ENCODE results near the gene SYCP2. TPM values are rescaled to one million over a fixed set of nuclear protein-coding genes. Genes with fewer than 3 reads are reported as not detected.
A peak's percentile ranks its signal among the peaks of the same experiment; 100 is the strongest.

The SYCP2 gene
- polyA plus RNA-seq, 3 donors, result 0.28 to 1.2 (median 0.30) TPM

DNA sequence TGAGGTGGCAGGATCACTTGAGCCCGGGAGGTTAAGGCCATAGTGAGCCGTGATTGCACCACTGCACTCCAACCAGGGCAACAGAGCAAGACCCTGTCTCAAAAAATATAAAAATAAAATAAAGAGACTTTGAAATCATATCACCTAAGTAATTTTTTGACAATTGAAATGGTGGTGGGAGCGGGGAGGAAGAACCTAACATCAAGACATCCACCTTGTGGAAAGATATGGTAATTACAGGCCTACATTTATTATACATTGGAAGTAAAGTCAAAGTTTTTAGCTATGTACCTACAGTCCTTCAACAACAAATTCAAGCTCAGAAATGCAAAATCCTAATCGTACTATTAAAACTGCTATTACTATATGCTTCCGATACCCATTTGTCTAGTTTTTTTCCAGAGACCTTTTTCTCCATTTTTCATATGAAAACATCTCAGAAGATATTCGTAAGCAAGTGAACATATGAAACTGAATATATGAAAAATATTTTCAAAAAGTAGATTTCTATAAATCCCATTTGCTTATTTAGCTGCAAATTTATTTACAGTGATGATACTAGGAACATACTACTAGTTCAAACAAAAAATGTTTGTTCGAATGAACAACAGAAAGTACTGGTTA is 83.3 kb downstream of the SYCP2 start:
- no peaks in the 10 kb centered on the region for H3K4me1 ChIP-seq (ENCODE audit: control insufficient read depth in 1 of 2, insufficient read depth in 2 of 2, low read length in 2 of 2)
- TF ChIP-seq, protein P1, sequence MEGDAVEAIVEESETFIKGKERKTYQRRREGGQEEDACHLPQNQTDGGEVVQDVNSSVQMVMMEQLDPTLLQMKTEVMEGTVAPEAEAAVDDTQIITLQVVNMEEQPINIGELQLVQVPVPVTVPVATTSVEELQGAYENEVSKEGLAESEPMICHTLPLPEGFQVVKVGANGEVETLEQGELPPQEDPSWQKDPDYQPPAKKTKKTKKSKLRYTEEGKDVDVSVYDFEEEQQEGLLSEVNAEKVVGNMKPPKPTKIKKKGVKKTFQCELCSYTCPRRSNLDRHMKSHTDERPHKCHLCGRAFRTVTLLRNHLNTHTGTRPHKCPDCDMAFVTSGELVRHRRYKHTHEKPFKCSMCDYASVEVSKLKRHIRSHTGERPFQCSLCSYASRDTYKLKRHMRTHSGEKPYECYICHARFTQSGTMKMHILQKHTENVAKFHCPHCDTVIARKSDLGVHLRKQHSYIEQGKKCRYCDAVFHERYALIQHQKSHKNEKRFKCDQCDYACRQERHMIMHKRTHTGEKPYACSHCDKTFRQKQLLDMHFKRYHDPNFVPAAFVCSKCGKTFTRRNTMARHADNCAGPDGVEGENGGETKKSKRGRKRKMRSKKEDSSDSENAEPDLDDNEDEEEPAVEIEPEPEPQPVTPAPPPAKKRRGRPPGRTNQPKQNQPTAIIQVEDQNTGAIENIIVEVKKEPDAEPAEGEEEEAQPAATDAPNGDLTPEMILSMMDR (IDR thresholded peaks at IDR 0.05), result peak; percentile 89
- H3K27me3 ChIP-seq (ENCODE audit: control insufficient read depth in 2 of 2, insufficient read depth in 2 of 2, low read length in 2 of 2), result no peaks in the 10 kb centered on the region
- Mint-ChIP-seq H3K27me3 (ENCODE audit: low read depth in 3 of 3) (peaks cover 0 to 1% (median 1%) of the 10 kb centered on the region in 3 donors), H3K4me3 (no peak overlapping the region), H3K4me1 (no peaks in the 10 kb centered on the region), H3K9me3 (no peaks in the 10 kb centered on the region), H3K36me3 (peaks cover 1 to 2% of the 10 kb centered on the region in 2 donors), H3K27ac (no peak overlapping the region)
- no peak overlapping the region for H3K27ac ChIP-seq (ENCODE audit: low read depth in 1 of 2, low read length in 2 of 2)
- no peaks in the 10 kb centered on the region for H4K20me1 ChIP-seq (ENCODE audit: insufficient read depth, low read length)
- no peaks in the 10 kb centered on the region for H3K9me3 ChIP-seq (replicated peaks in 1 of 2; ENCODE audit: control insufficient read depth in 1 of 2, insufficient read depth in 1 of 2, low read length in 2 of 2)
- no peak overlapping the region for H3K4me3 ChIP-seq (replicated peaks in 1 of 3; ENCODE audit: low read depth in 2 of 3, low read length in 3 of 3)
- H3K79me2 ChIP-seq (ENCODE audit: insufficient read depth, low read length), result no peaks in the 10 kb centered on the region
- no peak overlapping the region for H3K9ac ChIP-seq (ENCODE audit: insufficient read depth, low read length, poor library complexity, severe bottlenecking)
- DNase-seq, result peak in 1 of 3 donors; percentile 20
- intact Hi-C loops (cut with micrococcal nuclease), result no loop called here
- no peak overlapping the region for H2AFZ ChIP-seq (ENCODE audit: insufficient read depth, low read depth, low read length, poor library complexity, severe bottlenecking)
- H3K36me3 ChIP-seq (replicated peaks in 1 of 2; ENCODE audit: control insufficient read depth in 1 of 2, insufficient read depth in 2 of 2, low read length in 2 of 2), result no peaks in the 10 kb centered on the region
- no CpG with 5 or more reads among the region's 7 CpGs for WGBS (ENCODE audit: insufficient coverage)
- H3K4me2 ChIP-seq (replicated peaks; ENCODE audit: extremely low read depth, low read length, poor library complexity, severe bottlenecking), result no peak overlapping the region

DNA sequence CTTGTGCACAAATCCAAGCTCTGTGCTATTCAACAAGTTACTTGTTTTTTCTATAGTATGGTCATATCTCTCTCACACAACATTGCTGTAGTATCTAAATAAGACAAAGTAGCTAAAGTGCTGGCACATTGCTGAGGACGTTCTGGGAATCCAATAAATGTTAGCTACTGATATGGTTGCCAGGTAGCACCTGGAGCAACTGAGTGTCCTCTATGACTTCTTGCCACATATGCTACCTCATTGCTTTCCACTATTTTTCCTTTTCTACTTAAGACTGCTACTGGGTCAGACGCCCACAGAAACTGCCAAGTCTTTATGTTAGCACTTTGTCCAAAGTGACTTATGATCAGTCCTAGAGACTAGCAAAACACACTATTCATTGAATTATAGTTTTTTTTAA is 85.3 kb downstream of the SYCP2 start:
- no peak overlapping the region for H3K27ac ChIP-seq (ENCODE audit: low read depth in 1 of 2, low read length in 2 of 2)
- Mint-ChIP-seq H3K4me1 (no peaks in the 10 kb centered on the region), H3K36me3 (peaks cover 0 to 2% of the 10 kb centered on the region in 2 donors), H3K9me3 (no peaks in the 10 kb centered on the region), H3K4me3 (no peak overlapping the region), H3K27ac (no peak overlapping the region), H3K27me3 (ENCODE audit: low read depth in 3 of 3) (peaks cover 0 to 6% (median 4%) of the 10 kb centered on the region in 3 donors)
- H3K4me3 ChIP-seq (replicated peaks in 1 of 3; ENCODE audit: low read depth in 2 of 3, low read length in 3 of 3), result no peak overlapping the region
- no peaks in the 10 kb centered on the region for H4K20me1 ChIP-seq (ENCODE audit: insufficient read depth, low read length)
- H3K27me3 ChIP-seq (ENCODE audit: control insufficient read depth in 2 of 2, insufficient read depth in 2 of 2, low read length in 2 of 2), result peaks cover 0 to 4% of the 10 kb centered on the region in 2 donors
- no peak overlapping the region for H3K4me2 ChIP-seq (replicated peaks; ENCODE audit: extremely low read depth, low read length, poor library complexity, severe bottlenecking)
- H3K9ac ChIP-seq (ENCODE audit: insufficient read depth, low read length, poor library complexity, severe bottlenecking), result no peak overlapping the region
- intact Hi-C loops (cut with micrococcal nuclease), result no loop called here
- WGBS (ENCODE audit: insufficient coverage), result 80% methylated on average over 1 of the region's 2 CpGs
- no peak for DNase-seq
- H3K36me3 ChIP-seq (replicated peaks in 1 of 2; ENCODE audit: control insufficient read depth in 1 of 2, insufficient read depth in 2 of 2, low read length in 2 of 2), result no peaks in the 10 kb centered on the region
- no peak overlapping the region for H2AFZ ChIP-seq (ENCODE audit: insufficient read depth, low read depth, low read length, poor library complexity, severe bottlenecking)
- TF ChIP-seq, protein P1 (IDR thresholded peaks at IDR 0.05), result no peak
- H3K9me3 ChIP-seq (replicated peaks in 1 of 2; ENCODE audit: control insufficient read depth in 1 of 2, insufficient read depth in 1 of 2, low read length in 2 of 2), result no peaks in the 10 kb centered on the region
- no peaks in the 10 kb centered on the region for H3K4me1 ChIP-seq (ENCODE audit: control insufficient read depth in 1 of 2, insufficient read depth in 2 of 2, low read length in 2 of 2)
- no peaks in the 10 kb centered on the region for H3K79me2 ChIP-seq (ENCODE audit: insufficient read depth, low read length)

Data from CD14-positive monocyte (primary cell).